HG03565 (cell line): ENCODE data around the gene POU3F3.

ENCODE experiments used
- ATAC-seq: cut with Tn5 transposase; IDR thresholded peaks from one replicate; pipeline ENCODE4 v1.9.1; 2021; ENCODE audit warnings: mild to moderate bottlenecking, moderate library complexity; ENCODE audit not compliant: unreplicated experiment

POU3F3 gene

DNA sequence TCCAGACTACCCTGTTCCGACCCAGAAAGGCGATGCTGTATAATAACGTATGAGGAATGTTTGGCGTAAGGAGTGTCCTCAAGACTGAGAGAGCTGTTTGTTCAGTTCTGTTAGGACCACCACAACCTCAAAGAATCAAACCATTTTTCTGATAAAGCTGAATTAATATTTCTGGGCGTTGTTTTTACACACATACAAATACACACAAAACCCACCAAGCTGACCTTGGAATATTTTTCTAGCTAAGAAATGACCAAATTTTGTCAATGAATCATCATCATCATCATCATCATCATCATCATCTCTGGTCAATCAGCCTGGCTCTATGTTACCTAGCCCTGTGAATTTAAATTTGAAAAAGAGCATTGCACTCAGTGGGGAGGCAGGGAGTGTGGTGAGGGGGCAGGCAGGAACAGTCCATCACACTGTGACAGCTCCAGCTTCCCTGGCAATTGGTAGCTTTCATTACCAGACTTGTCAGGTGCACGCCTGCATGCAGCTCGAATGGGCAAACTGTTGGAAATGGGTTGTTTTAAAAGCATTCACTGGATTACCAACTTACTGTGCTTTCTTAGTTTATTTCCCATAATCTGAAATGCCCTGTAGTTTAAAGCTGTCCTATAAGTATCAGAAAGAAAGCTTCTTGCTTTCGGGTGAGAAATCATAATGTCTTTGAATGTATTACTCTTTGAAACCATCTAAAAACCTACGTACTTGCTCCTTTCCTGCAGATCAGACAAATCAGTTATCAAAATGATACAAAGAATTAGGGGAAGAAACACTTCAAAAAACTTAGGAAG is 6.9 kb upstream of the POU3F3 start:
- no peak for ATAC-seq

GRCh38 chr2:104847586-104848160 is 6.2 kb upstream of the POU3F3 start:
- ATAC-seq = no peak

GRCh38 chr2:104848526-104848925 is 5.4 kb upstream of the POU3F3 start:
- peak; percentile 53 for ATAC-seq

DNA sequence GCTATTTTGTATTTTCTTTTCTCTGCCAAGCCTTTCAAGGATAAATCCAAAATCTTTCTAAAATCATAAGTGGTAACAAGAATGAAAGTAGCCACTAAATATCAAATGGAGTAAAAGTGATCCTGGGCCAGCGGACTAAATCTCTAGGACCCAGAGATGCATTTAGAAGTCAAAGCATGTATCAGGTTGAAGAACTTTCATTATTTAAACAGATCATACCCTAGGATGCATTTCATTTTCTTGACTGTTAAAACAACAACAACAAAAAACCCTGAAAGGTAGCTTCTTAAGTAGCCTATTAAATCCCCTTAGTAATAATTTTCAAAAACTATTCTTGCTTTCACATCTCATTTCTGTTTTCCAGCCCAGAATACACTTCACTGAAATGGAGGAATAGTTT is 4.8 kb upstream of the POU3F3 start:
- no peak for ATAC-seq

DNA sequence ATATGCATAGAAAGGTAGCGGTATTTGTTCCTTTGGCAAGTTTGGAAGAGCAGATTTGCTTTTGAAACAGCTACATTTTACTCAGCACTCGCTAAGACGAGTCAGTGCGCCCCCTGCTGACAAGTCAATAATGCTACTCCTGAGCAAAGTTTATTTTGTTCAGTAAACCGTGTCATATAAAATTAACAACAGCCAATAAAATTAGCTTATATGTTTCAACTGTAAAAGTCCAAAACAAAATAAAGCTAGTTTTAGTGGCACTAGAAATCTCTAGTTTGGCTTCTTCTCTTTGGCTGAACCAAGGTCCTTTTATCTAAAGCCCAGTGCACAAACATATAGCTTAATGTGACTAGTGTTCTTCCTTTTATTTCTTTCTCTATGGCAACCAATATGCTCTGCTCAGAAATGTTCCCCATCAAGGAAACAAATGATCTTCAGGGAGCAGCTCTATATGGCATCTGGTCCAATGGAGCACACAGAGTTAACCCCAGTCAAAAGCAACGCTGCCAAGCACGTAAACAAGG is 4.2 kb upstream of the POU3F3 start:
- ATAC-seq = peak; percentile 39

GRCh38 chr2:104850361-104851290 is 3.3 kb upstream of the POU3F3 start:
- ATAC-seq = no peak

- ATAC-seq = no peak
These were observed 2.4 kb upstream of the POU3F3 start for GRCh38 chr2:104851291-104852089.

GRCh38 chr2:104852090-104852666 is 1.7 kb upstream of the POU3F3 start:
- ATAC-seq = no peak

GRCh38 chr2:104854498-104855220 is 744 bp downstream of the POU3F3 start:
- ATAC-seq = no peak

GRCh38 chr2:104855221-104856085 is 1.5 kb downstream of the POU3F3 start:
- ATAC-seq = no peak

- ATAC-seq = no peak
These were observed 2.4 kb downstream of the POU3F3 start for GRCh38 chr2:104856086-104856972.

- ATAC-seq = no peak
These were observed 3.0 kb downstream of the POU3F3 start for GRCh38 chr2:104856973-104857261.

GRCh38 chr2:104857262-104858005 is 3.5 kb downstream of the POU3F3 start:
- no peak for ATAC-seq

GRCh38 chr2:104858006-104858978 is 4.4 kb downstream of the POU3F3 start:
- no peak for ATAC-seq

- no peak for ATAC-seq
These were observed 5.4 kb downstream of the POU3F3 start for GRCh38 chr2:104859291-104859765.
